Measurements from ENCODE around the gene SBF1.

DNA sequence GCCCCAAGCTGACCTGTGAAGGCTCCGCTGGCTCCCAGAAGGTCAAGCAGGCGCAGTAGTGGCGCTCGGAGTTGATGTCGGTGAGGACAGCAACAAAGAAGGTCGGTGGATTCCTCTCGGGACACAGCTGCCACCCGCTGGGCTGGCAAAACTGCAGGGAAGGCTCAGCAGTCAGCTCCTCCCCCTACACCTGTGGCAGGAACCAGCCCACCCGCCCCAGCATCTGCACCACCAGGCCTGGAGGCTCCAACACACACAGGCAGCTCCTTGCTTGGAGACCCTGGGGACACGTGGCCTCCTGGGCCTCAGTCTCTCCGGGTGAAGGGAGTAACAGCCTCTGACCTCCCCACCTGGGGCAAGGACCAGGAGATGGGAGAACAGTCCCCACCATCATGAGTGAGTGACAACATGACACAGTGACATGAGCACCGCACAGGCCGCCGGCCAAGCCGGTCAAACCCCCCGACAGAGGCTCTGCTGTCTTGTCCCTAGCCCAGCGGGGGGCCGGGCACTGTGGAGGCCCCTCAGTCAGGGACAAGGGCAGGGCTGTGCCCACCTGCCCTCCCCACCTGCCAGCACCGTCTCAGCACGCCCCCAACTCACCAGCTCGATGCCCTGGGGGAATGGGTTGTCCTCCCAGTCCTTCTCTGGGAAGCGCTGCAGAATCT, 6.9 kb downstream of the SBF1 start:
- TF ChIP-seq SNAI2 (CRISPR knock-in tag; IDR thresholded peaks at IDR 0.05) = no peak
- TF ChIP-seq, protein P1, sequence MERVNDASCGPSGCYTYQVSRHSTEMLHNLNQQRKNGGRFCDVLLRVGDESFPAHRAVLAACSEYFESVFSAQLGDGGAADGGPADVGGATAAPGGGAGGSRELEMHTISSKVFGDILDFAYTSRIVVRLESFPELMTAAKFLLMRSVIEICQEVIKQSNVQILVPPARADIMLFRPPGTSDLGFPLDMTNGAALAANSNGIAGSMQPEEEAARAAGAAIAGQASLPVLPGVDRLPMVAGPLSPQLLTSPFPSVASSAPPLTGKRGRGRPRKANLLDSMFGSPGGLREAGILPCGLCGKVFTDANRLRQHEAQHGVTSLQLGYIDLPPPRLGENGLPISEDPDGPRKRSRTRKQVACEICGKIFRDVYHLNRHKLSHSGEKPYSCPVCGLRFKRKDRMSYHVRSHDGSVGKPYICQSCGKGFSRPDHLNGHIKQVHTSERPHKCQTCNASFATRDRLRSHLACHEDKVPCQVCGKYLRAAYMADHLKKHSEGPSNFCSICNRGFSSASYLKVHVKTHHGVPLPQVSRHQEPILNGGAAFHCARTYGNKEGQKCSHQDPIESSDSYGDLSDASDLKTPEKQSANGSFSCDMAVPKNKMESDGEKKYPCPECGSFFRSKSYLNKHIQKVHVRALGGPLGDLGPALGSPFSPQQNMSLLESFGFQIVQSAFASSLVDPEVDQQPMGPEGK (CRISPR knock-in tag; IDR thresholded peaks at IDR 0.05; ENCODE audit: borderline replicate concordance) = no peak
- TF ChIP-seq ZFP3 (CRISPR knock-in tag; IDR thresholded peaks at IDR 0.05) = no peak
- no peak for TF ChIP-seq ZFP30 (CRISPR knock-in tag; IDR thresholded peaks at IDR 0.05)
- TF ChIP-seq, protein P2, sequence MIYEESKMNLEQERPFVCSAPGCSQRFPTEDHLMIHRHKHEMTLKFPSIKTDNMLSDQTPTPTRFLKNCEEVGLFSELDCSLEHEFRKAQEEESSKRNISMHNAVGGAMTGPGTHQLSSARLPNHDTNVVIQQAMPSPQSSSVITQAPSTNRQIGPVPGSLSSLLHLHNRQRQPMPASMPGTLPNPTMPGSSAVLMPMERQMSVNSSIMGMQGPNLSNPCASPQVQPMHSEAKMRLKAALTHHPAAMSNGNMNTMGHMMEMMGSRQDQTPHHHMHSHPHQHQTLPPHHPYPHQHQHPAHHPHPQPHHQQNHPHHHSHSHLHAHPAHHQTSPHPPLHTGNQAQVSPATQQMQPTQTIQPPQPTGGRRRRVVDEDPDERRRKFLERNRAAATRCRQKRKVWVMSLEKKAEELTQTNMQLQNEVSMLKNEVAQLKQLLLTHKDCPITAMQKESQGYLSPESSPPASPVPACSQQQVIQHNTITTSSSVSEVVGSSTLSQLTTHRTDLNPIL (CRISPR knock-in tag; IDR thresholded peaks at IDR 0.05; ENCODE audit: low read depth) = no peak
- TF ChIP-seq, protein P3, sequence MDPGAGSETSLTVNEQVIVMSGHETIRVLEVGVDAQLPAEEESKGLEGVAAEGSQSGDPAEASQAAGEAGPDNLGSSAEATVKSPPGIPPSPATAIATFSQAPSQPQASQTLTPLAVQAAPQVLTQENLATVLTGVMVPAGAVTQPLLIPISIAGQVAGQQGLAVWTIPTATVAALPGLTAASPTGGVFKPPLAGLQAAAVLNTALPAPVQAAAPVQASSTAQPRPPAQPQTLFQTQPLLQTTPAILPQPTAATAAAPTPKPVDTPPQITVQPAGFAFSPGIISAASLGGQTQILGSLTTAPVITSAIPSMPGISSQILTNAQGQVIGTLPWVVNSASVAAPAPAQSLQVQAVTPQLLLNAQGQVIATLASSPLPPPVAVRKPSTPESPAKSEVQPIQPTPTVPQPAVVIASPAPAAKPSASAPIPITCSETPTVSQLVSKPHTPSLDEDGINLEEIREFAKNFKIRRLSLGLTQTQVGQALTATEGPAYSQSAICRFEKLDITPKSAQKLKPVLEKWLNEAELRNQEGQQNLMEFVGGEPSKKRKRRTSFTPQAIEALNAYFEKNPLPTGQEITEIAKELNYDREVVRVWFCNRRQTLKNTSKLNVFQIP (CRISPR knock-in tag; IDR thresholded peaks at IDR 0.05; ENCODE audit: borderline replicate concordance, low read depth) = no peak
- TF ChIP-seq ESRRG (CRISPR knock-in tag; IDR thresholded peaks at IDR 0.05) = no peak
- no peak for TF ChIP-seq TOX (CRISPR knock-in tag; IDR thresholded peaks at IDR 0.05; ENCODE audit: borderline replicate concordance)
- TF ChIP-seq ISL1 (CRISPR knock-in tag; IDR thresholded peaks at IDR 0.05) = no peak

Measured in SK-N-SH treated with all-trans-retinoic acid at 6 μM for 48 hours (cell line).